Measurements from ENCODE around the gene AKR1C4. TPM values are rescaled to one million over a fixed set of nuclear protein-coding genes. Genes with fewer than 3 reads are reported as not detected.

AKR1C4 gene
- total RNA-seq, 2 donors from 2014 or later: 0.71 TPM; not detected in 1

DNA sequence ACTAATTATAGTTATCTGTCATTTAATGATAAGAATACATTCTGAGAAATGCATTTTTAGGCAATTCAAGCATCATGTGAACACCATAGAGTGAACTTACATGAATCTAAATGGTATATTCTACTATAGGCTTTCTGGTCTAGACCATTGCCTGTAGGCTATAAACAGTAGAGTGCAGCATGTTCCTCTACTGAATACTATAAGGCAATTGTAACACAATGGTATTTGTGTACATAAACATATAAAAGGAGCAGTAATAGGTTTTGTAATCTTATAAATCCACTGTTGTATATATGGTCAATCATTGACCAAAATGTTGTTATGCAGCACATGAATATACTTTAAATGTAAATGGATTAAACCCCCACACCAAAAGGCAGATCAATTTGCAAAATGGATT lies 71.6 kb downstream of the AKR1C4 start:
- no peak for ATAC-seq (replicated peaks)
- Mint-ChIP-seq H3K27me3 (no peaks in the 10 kb centered on the region), H3K4me3 (no peak overlapping the region), H3K9me3 (peaks cover 4% of the 10 kb centered on the region), H3K27ac (no peak overlapping the region), H3K4me1 (no peaks in the 10 kb centered on the region), H3K36me3 (ENCODE audit: low read depth) (peaks cover 34% of the 10 kb centered on the region)

Other genes starting within 250 kb of the AKR1C4 start
- under 1 TPM; 0.32 to 0.71 TPM for gene AKR1C1, start 233.4 kb upstream of the AKR1C4 start, total RNA-seq
- not detected for gene AKR1C2, start 193.0 kb upstream of the AKR1C4 start, total RNA-seq
- 1 to 10 TPM in 1 of 2 donors, under 1 TPM in 1; 0.34 to 2.9 TPM for gene AKR1C3, start 102.4 kb upstream of the AKR1C4 start, total RNA-seq
- gene AKR1C8, start 11.7 kb upstream of the AKR1C4 start, total RNA-seq: 1 to 10 TPM in 1 of 2 donors, under 1 TPM in 1; 0.26 to 1.1 TPM
- gene UCN3, start 168.1 kb downstream of the AKR1C4 start, total RNA-seq: not detected
- gene TUBAL3, start 208.0 kb downstream of the AKR1C4 start, total RNA-seq: not detected
- gene NET1, start 215.7 kb downstream of the AKR1C4 start, total RNA-seq: 10 to 100 TPM; 17.0 to 39.6 TPM

All from activated T-helper 17 cell treated with anti-CD3 and anti-CD28 coated beads, Interleukin-2, amount 50 U/mL, for 72 hours (primary cell).